IPS DF 4.7 (cell line): Measurements from ENCODE around the gene USP30.

Experiments
- DNase-seq: peaks from one replicate; pipeline ENCODE4 v3.0.0-alpha.2; 2013; ENCODE audit warnings: low spot score; ENCODE audit errors: extremely low read depth

USP30 gene

GRCh38 chr12:109125791-109126190, 73.4 kb downstream of the USP30 start:
- no peak for DNase-seq

GRCh38 chr12:109126784-109127183, 74.4 kb downstream of the USP30 start:
- no peak for DNase-seq

- DNase-seq: no peak
Measured at GRCh38 chr12:109127533-109128242, 75.3 kb downstream of the USP30 start.

- DNase-seq: no peak
Measured at GRCh38 chr12:109130297-109131153, 78.1 kb downstream of the USP30 start.

GRCh38 chr12:109131154-109132050, 79.0 kb downstream of the USP30 start:
- DNase-seq: no peak

GRCh38 chr12:109134186-109134917, 82.0 kb downstream of the USP30 start:
- DNase-seq: peak; percentile 19

- DNase-seq: no peak
Measured at GRCh38 chr12:109137055-109137454, 84.7 kb downstream of the USP30 start.
